Peyer's patch (tissue), 4 donors: ENCODE measurements around the gene HAGH. TPM values are rescaled to one million over a fixed set of nuclear protein-coding genes. Genes with fewer than 3 reads are reported as not detected.
A peak's percentile ranks its signal among the peaks of the same experiment; 100 is the strongest.
"Not testable (repeated sequence)": the region's sequence is repeated elsewhere in the genome, so short reads cannot be mapped to it uniquely, and the experiment has no call there.

Experiments
- DNase-seq, 3 donors: peaks; one replicate each; pipeline ENCODE4 v3.0.0-alpha.2; 2017 to 2019
- H3K27ac ChIP-seq, 4 donors: fragments of 200-600 bp; sonication (generic); one replicate each; pipeline ENCODE4 v1.5.1; 2016 to 2019
- H3K27me3 ChIP-seq, 2 donors: fragments of 200-600 bp; sonication (generic); one replicate each; pipeline ENCODE4 v1.5.1; 2019
- H3K36me3 ChIP-seq, 3 donors: fragments of 200-600 bp; sonication (generic); one replicate each; pipeline ENCODE4 v1.5.1; 2016 to 2019
- H3K4me1 ChIP-seq, 4 donors: fragments of 200-600 bp; sonication (generic); one replicate each; pipeline ENCODE4 v1.5.1; 2016 to 2019
- H3K4me3 ChIP-seq, 4 donors: fragments of 200-600 bp; sonication (generic); 1 replicate in 3 of 4; 2 replicates in 1 of 4; pipeline ENCODE4 v1.5.1; 2016 to 2019; ENCODE audit warnings: mild to moderate bottlenecking in 1 of 4
- H3K9me3 ChIP-seq, 4 donors: fragments of 200-600 bp; sonication (generic); one replicate each; pipeline ENCODE4 v1.5.1; 2016 to 2019; ENCODE audit warnings: mild to moderate bottlenecking in 1 of 4
- POLR2A ChIP-seq, 2 donors: fragments of 450-650 bp; IDR thresholded peaks; one replicate each; pipeline ENCODE4 v1.5.1; 2017; ENCODE audit warnings: antibody characterized with exemption in 2 of 2, mild to moderate bottlenecking in 2 of 2, moderate library complexity in 2 of 2
- total RNA-seq, 4 donors: library from RNA; depleted of rRNA; stranded (reverse); fragments of >200 nt; gene quantifications; one replicate each; pipeline ENCODE4 v1.1.0, GENCODE V29; 2016
- TF ChIP-seq, protein P1 (sequence below), 6 experiments: fragments of 450-650 bp in 4 of 6; fragments of 200-600 bp in 2 of 6; sonication (generic) in 1 of 6; IDR thresholded peaks; one replicate each; pipeline ENCODE4 v1.5.1; 2017 to 2019; ENCODE audit warnings: antibody characterized with exemption in 6 of 6, mild to moderate bottlenecking in 3 of 6, moderate library complexity in 1 of 6

The HAGH gene
- total RNA-seq: 100 to 1,000 TPM; 105 to 187 (median 155) TPM

GRCh38 chr16:1826691-1827573, at the start of gene HAGH, which contains the start of gene FAHD1:
Gene HAGH, minus strand, starts transcription at chr16:1826825. Its CDS starts 38 bp downstream, at chr16:1826787.
Gene FAHD1, plus strand, starts transcription at chr16:1827206. Its CDS starts 33 bp downstream, at chr16:1827239.
- H3K4me1 ChIP-seq: peaks cover 3 to 58% (median 14%) of the 10 kb centered on the region in 4 donors
- peaks cover 0 to 17% (median 0%) of the 10 kb centered on the region in 3 donors for H3K36me3 ChIP-seq
- peak within 1 kb of the TSS; percentile 87 to 98 (median 92) for H3K27ac ChIP-seq
- H3K9me3 ChIP-seq: no peaks in the 10 kb centered on the region
- TF ChIP-seq, protein P1, sequence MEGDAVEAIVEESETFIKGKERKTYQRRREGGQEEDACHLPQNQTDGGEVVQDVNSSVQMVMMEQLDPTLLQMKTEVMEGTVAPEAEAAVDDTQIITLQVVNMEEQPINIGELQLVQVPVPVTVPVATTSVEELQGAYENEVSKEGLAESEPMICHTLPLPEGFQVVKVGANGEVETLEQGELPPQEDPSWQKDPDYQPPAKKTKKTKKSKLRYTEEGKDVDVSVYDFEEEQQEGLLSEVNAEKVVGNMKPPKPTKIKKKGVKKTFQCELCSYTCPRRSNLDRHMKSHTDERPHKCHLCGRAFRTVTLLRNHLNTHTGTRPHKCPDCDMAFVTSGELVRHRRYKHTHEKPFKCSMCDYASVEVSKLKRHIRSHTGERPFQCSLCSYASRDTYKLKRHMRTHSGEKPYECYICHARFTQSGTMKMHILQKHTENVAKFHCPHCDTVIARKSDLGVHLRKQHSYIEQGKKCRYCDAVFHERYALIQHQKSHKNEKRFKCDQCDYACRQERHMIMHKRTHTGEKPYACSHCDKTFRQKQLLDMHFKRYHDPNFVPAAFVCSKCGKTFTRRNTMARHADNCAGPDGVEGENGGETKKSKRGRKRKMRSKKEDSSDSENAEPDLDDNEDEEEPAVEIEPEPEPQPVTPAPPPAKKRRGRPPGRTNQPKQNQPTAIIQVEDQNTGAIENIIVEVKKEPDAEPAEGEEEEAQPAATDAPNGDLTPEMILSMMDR (IDR thresholded peaks at IDR 0.05): peak in 1 of 6 experiments; percentile 9
- TF ChIP-seq POLR2A (IDR thresholded peaks at IDR 0.05): peak; percentile 33 to 68
- H3K27me3 ChIP-seq: no peaks in the 10 kb centered on the region
- peak; percentile 92 to 97 (median 96) for DNase-seq
- H3K4me3 ChIP-seq: peak within 1 kb of the TSS; percentile 69 to 94 (median 85)

GRCh38 chr16:1876066-1876465, 49.4 kb upstream of the HAGH start:
- not testable (repeated sequence) for H3K9me3 ChIP-seq, H3K27ac ChIP-seq, H3K36me3 ChIP-seq, H3K4me3 ChIP-seq, DNase-seq, H3K27me3 ChIP-seq, H3K4me1 ChIP-seq

- DNase-seq: no peak
- no peak overlapping the region for H3K27ac ChIP-seq
- TF ChIP-seq, protein P1 (IDR thresholded peaks at IDR 0.05): no peak
- no peak for TF ChIP-seq POLR2A (IDR thresholded peaks at IDR 0.05)
- no peak overlapping the region for H3K4me3 ChIP-seq
- no peaks in the 10 kb centered on the region for H3K4me1 ChIP-seq
- peaks cover 0 to 7% of the 10 kb centered on the region in 2 donors for H3K27me3 ChIP-seq
- no peaks in the 10 kb centered on the region for H3K36me3 ChIP-seq
- H3K9me3 ChIP-seq: no peaks in the 10 kb centered on the region
Measured at GRCh38 chr16:1874854-1875253, 48.2 kb upstream of the HAGH start.

DNA sequence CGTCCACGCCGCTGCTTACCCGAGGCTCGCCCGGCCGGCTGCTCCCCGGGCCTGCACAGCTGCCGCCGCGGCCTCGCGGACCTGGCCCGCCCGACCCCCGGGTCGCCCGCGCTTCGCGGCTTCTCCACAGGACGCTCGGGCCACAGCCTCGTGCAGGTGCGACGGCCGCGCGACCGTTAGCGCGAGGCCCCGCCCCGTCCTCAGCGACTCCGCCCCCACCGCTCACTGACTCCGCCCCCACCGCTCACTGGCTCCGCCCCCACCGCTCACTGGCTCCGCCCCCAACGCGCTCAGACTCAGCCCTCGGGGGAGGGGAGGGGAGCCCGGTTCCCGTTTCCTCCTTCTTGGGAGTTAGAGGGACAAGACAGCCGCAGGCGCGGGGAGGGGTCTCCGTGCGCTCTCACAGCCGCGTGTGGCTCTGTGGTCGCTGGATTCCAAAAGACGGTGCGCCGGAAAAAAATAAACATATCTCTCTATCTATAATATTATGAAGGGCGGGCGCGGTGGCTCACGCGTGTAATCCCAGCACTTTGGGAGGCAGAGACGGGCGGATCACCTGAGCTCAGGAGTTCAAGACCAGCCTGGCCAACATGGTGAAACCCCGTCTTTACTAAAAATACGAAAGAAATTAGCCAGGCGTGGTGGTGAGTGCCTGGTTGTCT, 45.5 kb upstream of the HAGH start, which contains the start of gene MEIOB:
Gene MEIOB (minus strand): TSS at position 191 of the 662 bp plus-strand sequence. CDS start 3,989 bp downstream, outside the sequence.
- Histone ChIP-seq H3K9me3 (no peaks in the 10 kb centered on the region), H3K27ac (no peak within 1 kb of the TSS), H3K4me3 (peak within 1 kb of the TSS in 2 of 4 donors; percentile 12 to 41), H3K36me3 (no peaks in the 10 kb centered on the region), H3K4me1 (no peaks in the 10 kb centered on the region), H3K27me3 (peaks cover 0 to 7% of the 10 kb centered on the region in 2 donors)
- DNase-seq: peak in 2 of 3 donors; percentile 54 to 59
- TF ChIP-seq POLR2A (IDR thresholded peaks at IDR 0.05): no peak
- TF ChIP-seq, protein P1 (IDR thresholded peaks at IDR 0.05): no peak

GRCh38 chr16:1870365-1871082, 43.9 kb upstream of the HAGH start:
- Histone ChIP-seq H3K27ac (no peak overlapping the region), H3K4me3 (no peak overlapping the region), H3K9me3 (no peaks in the 10 kb centered on the region), H3K36me3 (no peaks in the 10 kb centered on the region), H3K4me1 (no peaks in the 10 kb centered on the region), H3K27me3 (peaks cover 0 to 7% of the 10 kb centered on the region in 2 donors)
- DNase-seq: no peak
- TF ChIP-seq POLR2A (IDR thresholded peaks at IDR 0.05): no peak
- TF ChIP-seq, protein P1 (IDR thresholded peaks at IDR 0.05): no peak
